GM21390 (cell line): ENCODE data around the gene LCLAT1.

Source experiments
- ATAC-seq: cut with Tn5 transposase; IDR thresholded peaks from one replicate; pipeline ENCODE4 v1.9.1; 2021; ENCODE audit not compliant: unreplicated experiment

The LCLAT1 gene

DNA sequence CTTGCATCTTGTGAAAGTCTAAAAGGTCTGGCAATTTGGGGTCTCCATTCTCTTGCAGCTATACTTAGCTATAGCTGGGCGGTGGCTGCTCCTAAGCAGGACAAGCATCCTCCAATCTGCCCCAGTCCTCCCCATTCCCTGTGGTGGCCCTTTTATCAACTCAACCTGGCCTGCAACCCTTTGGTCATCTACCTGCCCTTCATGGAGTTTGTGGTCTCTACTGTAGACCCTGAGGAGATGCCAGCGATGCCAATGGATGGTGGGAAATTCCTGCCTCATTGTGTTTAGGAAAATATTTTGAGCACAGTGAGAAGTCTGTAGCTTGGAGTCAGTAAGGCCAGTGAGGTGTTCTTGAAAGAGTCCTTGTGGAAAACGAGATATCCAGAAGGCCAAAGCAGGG lies 216.8 kb downstream of the LCLAT1 start:
- no peak for ATAC-seq

DNA sequence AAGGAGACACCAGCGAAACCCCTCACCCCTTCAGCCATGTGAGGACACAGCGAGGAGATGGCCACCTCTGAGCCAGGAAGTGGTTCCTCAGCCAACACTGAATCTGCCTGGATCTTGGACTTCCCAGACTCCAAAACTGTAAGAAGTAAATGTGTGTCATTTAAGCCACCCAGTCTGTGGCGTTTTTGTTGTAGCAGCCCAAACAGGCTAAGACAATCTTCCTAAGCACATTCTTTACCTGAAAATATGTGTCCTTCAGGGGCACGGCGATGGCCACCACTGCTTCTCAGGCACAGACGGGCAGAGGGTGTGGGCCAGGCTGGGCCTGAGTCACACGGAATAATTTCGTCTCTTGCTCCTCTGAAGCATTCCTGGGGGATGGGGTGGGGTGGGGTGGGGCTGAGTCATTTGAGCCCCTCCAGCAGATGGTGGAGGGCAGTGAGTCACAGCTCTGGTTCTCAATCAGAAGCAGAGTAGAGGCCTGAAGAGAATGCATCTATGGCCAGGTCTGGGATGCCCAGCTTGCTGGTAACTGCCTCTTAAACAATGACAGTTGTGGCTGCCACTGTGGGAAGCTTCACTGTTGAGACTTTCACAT lies 217.8 kb downstream of the LCLAT1 start:
- no peak for ATAC-seq

DNA sequence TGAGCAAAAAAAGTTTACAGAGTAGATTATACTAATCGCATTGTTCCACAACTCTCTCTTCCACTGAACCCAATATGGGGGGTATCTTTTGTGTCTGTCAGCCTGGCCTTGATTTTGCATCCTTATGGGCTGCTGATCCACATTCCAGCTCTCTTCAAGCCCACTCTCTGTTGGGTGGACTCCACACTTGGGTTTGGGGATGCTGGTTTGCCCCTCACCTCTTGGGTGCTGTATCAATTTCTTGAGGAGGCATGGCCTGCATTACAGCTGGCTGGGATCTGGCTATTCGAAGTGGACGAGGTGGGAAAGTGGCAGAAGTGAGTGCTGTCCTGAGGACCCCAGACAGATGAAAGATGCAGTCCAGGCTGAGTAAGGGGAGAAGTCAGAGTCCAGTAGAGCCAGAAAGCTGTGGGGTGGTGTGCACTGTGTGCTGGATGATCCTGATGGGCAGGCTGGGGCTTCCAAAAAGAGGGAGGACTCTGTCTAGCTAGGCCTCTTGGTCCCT lies 218.8 kb downstream of the LCLAT1 start:
- ATAC-seq: no peak

DNA sequence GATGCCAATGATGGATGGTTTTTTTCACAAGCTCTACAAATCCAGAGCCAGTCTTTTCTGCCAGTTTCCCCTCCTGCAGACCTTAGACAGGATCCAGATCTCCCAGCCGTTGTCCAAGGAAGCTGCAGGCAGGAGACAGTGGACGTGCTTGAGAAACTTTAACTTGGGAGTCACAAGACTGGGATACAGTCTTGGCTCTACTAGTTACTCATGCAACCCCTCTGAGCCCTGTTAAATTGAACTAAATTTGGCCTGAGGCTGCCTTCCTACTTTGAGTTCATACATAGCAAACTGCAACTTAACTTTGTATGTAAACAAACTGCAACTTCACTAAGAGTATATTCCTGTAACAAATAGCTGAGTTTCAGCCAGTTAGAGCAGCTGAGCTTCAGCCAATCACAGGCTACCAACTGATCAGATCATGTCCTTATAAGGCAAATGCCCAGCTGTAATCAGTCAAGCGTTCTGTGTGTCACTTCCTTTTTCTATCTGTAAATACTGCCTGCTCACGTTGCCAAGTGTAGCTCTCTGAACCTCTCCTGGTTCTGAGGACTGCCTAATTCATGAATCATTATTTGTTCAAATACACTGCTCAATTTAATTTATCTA lies 219.3 kb downstream of the LCLAT1 start:
- ATAC-seq: no peak

DNA sequence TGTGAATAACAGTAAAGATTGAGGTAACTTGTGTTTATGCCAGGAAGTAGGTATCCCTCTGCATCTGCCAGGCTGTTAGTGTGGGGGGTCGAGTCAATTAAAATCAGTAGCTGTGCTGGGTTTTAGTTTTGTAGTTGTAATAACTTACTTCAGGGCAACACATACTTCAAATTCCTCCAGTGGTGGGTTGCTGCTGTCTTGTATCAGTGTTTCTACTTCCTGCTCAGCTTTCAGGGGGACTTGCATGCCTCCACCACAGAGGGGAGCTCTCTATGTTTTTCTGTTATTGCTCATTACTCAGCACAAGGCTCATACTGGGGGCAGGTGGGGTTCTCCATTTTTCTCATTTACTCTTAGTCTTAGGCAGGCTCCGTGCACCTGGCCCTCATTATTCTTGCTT lies 223.4 kb downstream of the LCLAT1 start:
- no peak for ATAC-seq

DNA sequence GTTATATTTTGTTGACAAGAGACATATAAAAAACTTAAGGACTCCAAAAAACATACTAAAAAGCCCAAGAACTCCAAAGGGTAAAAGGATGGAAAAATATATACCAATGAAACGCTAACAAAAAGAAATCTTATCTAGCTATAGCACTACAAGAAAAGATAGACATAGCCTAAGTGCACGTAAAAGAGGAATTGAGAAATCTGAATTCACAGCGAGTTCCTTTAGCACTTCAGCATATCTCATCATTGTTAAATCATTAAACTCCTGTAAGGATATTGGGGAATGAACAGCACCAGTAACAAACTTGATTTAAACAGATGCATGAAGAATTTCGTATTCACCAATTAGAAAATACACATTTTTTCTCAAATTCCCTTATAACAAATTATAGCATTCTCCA lies 226.1 kb downstream of the LCLAT1 start:
- ATAC-seq: no peak

DNA sequence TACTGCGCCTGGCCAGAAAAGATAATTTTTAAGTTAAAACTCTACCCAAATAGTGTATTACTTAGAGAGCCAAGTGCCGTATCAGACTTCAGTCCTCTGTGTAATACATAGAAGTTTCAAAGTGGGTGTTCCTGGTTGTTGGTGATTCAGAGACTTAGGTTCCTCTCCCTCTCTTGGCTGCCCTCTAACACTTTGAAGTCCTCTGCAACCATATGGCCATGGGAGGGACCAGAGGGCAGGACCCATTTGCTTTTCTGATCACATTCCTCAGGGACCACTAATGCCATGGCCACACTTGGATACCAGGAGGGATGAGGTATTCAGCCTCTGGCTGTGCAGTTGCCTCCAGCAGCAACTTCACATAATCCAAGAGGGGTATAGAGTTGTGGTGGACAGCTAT lies 228.7 kb downstream of the LCLAT1 start:
- ATAC-seq: no peak

DNA sequence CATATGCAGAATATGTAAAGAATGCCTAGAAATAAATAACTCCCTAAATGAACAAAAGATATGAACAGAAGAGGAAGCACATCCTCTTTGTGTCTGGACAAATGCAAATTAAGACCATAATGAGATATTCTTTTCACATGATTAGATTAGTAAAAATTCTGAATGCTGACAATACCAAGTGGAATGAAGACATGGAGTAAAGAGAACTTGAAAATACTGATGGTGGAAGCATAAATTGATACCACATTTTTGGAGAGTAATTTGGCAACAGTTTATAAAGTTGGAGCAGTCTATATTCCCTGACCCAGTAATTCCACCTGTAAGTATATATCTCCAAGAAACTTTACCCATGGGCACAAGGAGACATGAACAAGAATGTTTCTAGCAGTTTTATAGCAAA lies 230.2 kb downstream of the LCLAT1 start:
- ATAC-seq: no peak

DNA sequence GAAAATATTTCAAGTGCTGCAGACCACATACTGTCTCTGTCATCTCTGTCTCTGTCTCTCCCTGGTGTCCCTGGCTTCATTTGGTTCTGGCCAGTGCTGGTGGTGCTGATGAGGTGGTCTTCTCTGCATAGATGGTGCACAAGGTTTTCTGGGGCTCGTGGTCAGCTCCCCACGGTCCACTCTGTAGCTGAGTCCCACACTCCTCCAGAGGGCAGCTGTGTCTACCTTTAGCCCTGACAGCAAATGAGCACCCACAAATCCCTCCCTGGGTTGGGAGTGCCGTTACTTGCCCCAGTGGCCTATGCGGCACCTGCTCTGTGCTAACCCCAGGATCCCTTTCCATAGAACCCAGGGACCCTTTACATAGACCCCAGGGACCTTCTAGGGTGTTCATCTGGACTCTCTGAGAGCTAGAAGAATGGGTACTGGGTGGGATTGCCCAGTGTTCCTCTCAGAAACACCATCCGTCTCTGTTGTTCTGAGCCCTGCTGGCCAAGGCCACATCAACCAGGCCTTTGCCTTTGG lies 230.9 kb downstream of the LCLAT1 start:
- ATAC-seq: no peak

DNA sequence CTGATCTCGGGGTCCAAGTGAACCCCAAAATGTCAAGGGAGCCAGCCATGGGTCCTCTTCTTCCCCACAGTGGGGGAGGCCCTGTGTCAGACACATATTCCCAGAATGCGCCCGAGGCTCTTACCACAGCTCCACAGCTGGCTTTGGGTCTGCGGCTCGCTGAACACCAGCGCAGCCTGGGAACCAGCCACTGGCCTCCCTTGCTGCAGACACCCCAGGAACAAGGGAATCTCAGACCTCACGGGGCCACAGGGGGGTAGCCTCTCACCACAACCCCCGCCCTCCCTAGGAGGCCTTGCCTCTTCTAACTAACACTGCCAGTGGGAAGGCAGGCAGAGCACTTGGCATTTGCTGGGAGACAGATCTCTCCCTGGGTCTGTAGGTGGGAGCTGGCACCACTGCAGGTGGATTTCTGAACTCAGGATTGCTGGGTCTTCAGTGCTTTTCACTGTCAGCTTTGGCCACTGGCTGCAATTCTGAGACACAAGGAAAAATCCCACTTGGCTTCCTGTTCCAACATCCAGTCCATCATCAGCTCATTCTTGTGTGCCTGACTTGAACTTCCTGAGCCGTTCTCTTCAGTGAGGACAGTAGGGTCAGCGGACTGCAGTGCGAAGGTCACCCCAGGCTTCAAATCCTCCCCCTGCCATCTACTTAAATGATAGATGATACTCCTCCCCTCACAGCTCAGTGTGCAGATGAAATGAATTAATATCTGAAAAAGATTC lies 231.5 kb downstream of the LCLAT1 start:
- ATAC-seq: no peak

DNA sequence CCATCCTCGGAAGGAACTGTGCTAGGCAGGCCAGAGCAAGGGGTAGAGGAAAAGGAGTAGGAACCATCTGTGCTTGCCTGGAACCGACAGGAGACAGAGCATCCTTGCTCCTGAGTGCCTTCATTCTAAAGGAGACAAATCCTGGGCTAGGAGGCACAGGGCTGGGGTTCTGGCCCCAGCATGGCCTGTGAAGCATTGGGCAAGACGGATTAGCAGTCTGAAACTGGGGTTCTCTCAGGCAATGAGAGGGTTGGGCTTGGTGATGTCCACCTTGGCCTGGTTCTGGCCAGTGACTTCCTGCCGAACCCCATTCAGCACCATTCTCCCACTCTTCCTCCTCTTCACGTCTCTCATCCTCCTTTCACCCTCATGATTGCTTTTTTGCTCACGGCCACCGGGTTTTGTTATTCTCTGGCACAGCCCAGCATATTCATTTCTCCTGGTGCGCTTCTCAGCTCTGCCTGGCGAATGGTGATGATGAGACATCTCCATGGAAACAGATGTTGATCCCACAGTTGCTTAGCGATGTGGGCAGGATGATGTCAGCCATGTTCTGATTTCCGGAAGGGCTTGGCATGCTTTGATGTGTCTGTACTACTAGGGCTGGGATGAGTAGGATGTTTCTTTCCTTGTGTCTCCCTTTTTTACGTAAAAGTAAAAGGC lies 232.5 kb downstream of the LCLAT1 start:
- no peak for ATAC-seq

DNA sequence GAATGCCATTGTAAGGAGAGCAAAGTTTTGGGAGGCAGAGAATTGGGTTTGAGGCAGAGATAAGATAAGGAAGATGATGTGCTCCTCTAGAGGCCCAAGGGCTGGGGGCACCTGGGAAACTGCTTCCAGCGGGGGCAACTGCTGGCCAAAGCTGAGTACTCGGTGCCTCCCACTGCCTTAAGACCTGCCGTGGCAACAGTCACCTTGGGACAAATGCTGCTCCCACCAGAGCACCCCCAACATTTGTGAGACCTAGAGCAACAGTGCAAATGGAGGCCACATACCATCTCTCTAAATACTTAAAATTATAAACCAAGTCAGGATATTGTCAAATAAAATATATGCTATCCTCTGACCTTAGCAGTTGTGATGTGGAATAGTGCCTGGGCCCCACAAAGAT lies 233.1 kb downstream of the LCLAT1 start:
- ATAC-seq: no peak

DNA sequence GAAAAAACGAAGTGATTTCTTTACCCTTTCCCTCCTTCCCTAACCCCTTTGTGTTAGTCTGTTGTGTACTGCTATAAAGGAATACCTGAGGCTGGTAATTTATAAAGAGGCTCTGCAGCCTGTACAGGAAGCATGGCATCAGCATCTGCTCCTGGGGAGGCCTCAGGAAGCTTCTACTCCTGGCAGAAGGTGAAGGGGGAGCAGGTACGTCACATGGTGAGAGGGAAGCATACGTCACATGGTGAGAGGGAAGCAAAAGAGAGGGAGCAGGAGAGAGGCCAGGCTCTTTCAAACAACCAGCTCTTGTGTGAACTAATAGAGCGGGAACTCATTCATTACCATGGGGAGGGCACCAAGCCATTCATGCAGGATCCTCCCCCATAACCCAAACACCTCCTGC lies 234.0 kb downstream of the LCLAT1 start:
- no peak for ATAC-seq

DNA sequence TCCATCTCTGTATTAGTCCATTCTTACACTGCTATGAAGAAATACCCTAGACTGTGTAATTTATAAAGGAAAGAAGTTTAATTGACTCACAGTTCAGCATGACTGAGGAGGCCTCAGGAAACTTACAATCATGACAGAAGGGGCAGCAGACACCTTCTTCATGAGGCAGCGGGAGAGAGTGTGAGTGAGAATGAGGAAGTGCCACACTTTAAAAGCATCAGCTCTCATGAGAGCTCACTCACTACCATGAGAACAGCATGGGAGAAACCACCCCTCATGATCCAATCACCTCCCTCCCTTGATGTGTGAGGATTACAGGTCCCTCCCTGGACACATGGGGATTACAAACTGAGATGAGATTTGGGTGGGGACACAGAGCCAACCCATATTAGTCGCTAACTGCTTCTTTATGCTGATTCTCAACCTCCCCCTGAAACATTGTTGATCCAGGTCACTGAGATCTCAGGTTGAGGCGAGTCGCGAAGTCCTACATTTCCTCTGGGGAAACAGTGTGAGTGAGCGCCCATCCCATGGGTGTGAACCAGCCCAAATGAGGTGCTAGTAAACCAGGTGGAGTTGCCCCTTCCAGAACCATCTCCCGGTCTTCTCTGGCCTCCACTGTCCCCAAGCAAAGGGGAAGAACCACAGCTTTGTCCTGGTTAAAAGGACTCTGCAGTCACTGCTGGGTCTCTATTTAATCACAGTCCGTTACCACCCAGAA lies 236.3 kb downstream of the LCLAT1 start:
- no peak for ATAC-seq

DNA sequence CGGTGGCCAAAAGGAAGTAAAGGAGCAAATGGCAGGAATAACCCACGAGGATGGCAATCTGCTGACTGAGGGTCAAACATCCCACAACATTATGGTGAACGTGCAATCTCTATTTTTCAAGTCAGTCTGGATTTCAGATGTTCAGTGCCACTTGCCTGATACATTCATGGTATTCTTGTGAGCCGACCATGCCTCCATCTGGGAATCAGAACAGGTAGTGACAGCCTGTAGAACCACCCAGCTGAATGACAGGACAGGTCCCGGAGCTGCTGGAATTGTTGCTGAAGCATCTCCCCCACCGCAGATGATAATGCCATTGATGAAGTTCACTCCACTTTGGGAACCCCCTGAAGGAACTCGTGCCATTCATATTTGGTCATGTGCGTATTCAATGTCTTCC lies 237.0 kb downstream of the LCLAT1 start:
- no peak for ATAC-seq

DNA sequence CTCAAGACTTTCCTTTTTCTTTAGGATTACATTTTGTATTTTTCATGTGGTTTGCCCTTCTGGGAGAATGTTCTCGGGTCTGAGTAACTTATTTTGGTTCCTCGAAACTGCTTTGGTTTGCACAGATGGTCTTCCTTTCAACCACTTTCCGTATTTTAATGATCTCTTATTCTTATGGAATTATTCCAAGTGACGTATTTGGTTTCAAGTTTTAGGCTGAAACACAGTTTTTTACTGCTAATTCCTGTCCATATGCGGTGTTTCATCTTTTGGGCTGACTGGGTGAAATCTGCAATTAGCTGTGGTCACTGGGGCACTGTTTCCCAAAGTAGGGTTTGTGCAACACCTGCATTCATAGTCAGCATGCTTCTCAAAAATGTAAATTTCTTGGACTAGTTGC lies 237.5 kb downstream of the LCLAT1 start:
- no peak for ATAC-seq

DNA sequence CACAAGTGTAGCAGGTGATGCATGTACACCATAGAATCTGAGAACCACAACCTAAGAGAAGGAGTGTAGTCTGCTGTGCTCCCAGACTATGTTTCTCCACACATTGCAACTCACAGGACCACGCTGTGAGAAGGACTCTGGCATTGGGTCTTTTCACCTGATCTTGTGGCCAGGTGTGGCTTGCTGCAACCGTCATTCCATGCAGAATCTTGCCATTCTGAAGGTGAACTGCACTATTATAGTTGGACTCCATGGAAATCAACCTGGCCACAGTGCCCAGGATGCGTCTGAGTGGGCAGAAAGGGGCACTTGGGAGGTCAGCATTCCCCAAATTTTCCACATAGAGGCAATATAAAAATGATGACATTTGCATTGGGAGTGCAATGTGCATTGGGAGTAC lies 237.9 kb downstream of the LCLAT1 start:
- no peak for ATAC-seq

DNA sequence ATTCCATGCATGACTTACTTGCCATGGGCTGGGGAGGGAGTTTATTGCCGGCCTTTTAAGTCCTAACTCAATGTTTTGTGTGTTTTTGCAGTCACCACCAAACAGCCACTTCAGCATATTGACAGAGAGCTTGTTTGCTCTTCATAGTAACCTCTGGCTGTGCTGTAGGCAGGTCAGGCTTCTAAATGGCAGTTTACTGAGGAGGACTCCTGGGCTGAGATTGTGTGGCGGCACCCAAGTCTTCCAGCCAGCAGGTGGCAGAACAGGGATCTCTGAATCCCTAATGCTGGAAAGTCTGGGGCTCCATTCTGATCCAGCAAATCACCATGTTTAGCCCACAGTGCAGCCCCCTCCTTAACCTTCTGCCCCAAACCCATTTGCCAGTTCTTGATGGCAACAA lies 239.0 kb downstream of the LCLAT1 start:
- no peak for ATAC-seq

DNA sequence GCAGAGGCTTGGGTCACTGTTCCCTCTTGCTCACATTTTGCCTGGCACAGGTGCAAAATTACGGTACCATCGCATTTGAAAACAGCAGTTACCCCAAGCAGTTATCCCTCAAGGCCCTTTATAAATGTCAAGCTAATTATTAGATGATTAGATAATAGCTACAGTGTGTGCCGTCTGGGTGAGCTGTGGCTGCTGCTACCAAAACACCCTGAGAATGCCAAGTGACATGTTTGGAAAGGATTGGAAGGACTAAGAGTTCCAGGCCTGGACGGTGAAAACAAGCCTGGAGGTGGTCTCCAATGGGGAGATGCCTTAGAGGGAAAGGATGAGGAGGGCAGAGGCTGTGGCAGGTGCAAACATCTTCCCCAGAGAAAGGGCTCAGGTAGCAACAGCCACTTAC lies 239.6 kb downstream of the LCLAT1 start:
- no peak for ATAC-seq

DNA sequence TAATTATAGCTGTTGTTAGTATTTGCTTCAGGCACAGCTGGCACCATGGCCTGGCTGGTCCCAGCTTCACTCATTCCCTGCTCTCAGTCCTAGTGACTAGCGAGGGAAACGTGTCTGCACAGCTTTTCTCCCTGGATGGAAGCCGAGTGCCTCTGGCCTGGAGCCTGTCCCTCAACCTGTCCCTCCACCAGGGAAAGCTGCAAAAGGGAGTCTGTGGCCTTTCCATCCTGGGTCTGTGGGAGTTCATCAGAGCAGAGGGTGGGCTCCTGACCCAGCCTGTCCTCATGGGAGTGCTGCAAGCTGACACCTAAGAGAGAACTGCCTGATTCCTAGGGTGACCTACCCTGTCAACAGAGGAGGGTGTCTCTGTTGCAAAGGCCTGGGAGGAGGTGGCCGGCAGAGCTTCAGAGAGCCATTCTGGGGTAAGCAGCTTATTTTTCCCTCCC lies 241.9 kb downstream of the LCLAT1 start:
- ATAC-seq: no peak
